GM18909 (cell line): ENCODE results near the gene ETNK2.

ENCODE experiments used
- ATAC-seq: cut with Tn5 transposase; IDR thresholded peaks from one replicate; pipeline ENCODE4 v1.9.1; 2021; ENCODE audit warnings: mild to moderate bottlenecking; ENCODE audit not compliant: unreplicated experiment, poor library complexity

Gene ETNK2

GRCh38 chr1:204083491-204083890, 68.4 kb downstream of the ETNK2 start:
- ATAC-seq, result no peak

- no peak for ATAC-seq
These were observed 69.9 kb downstream of the ETNK2 start for GRCh38 chr1:204081791-204082513.

- no peak for ATAC-seq
These were observed 70.6 kb downstream of the ETNK2 start for GRCh38 chr1:204081164-204081790.
